CD4-positive, CD25-positive, alpha-beta regulatory T cell (primary cell): Measurements from ENCODE around the gene IL4R. TPM values are rescaled to one million over a fixed set of nuclear protein-coding genes. Genes with fewer than 3 reads are reported as not detected.
A peak's percentile ranks its signal among the peaks of the same experiment; 100 is the strongest.

Experiments
- ATAC-seq, 2 donors: fragments of 150-1000 bp; cut with Tn5 transposase; one replicate each; pipeline ENCODE4 v1.10.0; 2021; ENCODE audit warnings: low read depth in 2 of 2, moderate number of reproducible peaks in 2 of 2, moderate library complexity in 1 of 2
- DNase-seq, 3 donors: peaks; one replicate each; pipeline versions ENCODE4 v3.0.0 to v3.0.0-alpha.2; 2012 to 2022; ENCODE audit warnings: mixed read lengths in 1 of 3
- H3K27ac ChIP-seq: one replicate; pipeline ENCODE4 v1.7.0; 2013; ENCODE audit warnings: mild to moderate bottlenecking, low read length; ENCODE audit not compliant: insufficient read depth, poor library complexity, severe bottlenecking
- H3K27me3 ChIP-seq: one replicate; pipeline ENCODE4 v1.7.0; 2013; ENCODE audit warnings: low read length; ENCODE audit not compliant: control insufficient read depth, insufficient read depth
- H3K36me3 ChIP-seq: one replicate; pipeline ENCODE4 v1.7.0; 2013; ENCODE audit warnings: mild to moderate bottlenecking, low read length, moderate library complexity; ENCODE audit not compliant: control insufficient read depth, insufficient read depth
- H3K4me1 ChIP-seq: 2 replicates; pipeline ENCODE4 v1.7.0; 2013; ENCODE audit warnings: mild to moderate bottlenecking, low read length; ENCODE audit not compliant: insufficient read depth, control insufficient read depth, poor library complexity, severe bottlenecking
- H3K4me3 ChIP-seq: one replicate; pipeline ENCODE4 v1.7.0; 2013; ENCODE audit warnings: low read depth, mild to moderate bottlenecking, low read length, moderate library complexity
- H3K9me3 ChIP-seq, 2 experiments: 1 replicate in 1 of 2; 2 replicates in 1 of 2; pipeline ENCODE4 v1.7.0; 2013; ENCODE audit warnings: low read length in 2 of 2, mild to moderate bottlenecking in 1 of 2, moderate library complexity in 1 of 2; ENCODE audit not compliant: control insufficient read depth in 2 of 2
- H3K27ac Mint-ChIP-seq, 3 donors: one replicate each; pipeline ENCODE4 v1.8.0; 2020 to 2022; ENCODE audit warnings: mild to moderate bottlenecking in 3 of 3, mixed read lengths in 3 of 3, moderate library complexity in 2 of 3
- H3K27me3 Mint-ChIP-seq: one replicate; pipeline ENCODE4 v1.8.0; 2022; ENCODE audit warnings: mild to moderate bottlenecking, mixed read lengths
- H3K36me3 Mint-ChIP-seq: one replicate; pipeline ENCODE4 v1.8.0; 2020; ENCODE audit warnings: mixed read lengths
- H3K4me1 Mint-ChIP-seq, 4 donors: one replicate each; pipeline ENCODE4 v1.8.0; 2020 to 2022; ENCODE audit warnings: mixed read lengths in 4 of 4, mild to moderate bottlenecking in 1 of 4
- H3K4me3 Mint-ChIP-seq, 4 donors: one replicate each; pipeline ENCODE4 v1.8.0; 2020 to 2022; ENCODE audit warnings: mild to moderate bottlenecking in 4 of 4, mixed read lengths in 4 of 4, moderate library complexity in 3 of 4
- H3K9me3 Mint-ChIP-seq, 7 donors: one replicate each; pipeline ENCODE4 v1.8.0; 2020 to 2022; ENCODE audit warnings: mixed read lengths in 7 of 7, mild to moderate bottlenecking in 3 of 7, moderate library complexity in 2 of 7
- polyA plus RNA-seq, 4 donors: library from polyadenylated mRNA; unstranded; fragments of 300-500 nt; fragmentation: Illumina TruSeq; gene quantifications; one replicate each; pipeline ENCODE4 v1.2.3, GENCODE V29; 2021
- total RNA-seq: library from RNA; stranded (reverse); gene quantifications from one replicate; pipeline ENCODE4 v1.2.3, GENCODE V29; 2022

The IL4R gene
- total and polyA plus RNA-seq, 5 donors from 2014 or later = 21.2 to 160 (median 27.4) TPM

DNA sequence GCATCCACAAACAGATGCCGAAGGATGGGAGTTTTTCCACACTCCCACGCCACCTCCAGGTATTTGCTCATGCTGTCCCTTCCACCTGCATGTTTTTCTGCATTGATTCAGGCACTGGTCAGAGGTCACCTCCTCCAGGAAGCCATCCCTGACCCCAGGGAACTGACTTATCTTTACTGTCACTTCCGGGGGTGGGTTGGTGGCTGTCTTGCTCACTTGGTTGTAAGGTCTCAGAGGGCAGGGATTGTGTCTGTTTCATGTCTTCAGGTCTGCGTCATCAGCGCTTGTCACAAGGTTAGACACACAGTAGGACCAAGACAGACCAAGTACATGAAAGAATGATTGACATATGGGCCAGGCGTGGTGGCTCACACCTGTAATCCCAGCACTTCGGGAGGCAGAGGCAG lies 1.9 kb upstream of the IL4R start:
- Histone ChIP-seq H3K27ac (no peak overlapping the region), H3K27me3 (no peaks in the 10 kb centered on the region), H3K4me3 (no peak overlapping the region), H3K9me3 (no peaks in the 10 kb centered on the region), H3K36me3 (no peaks in the 10 kb centered on the region), H3K4me1 (peaks cover 31% of the 10 kb centered on the region)
- DNase-seq (no peak), ATAC-seq (no peak)
- peaks cover 9% of the 10 kb centered on the region for H3K27me3 Mint-ChIP-seq
- peak overlapping the region in 1 of 3 donors; percentile 13 for H3K27ac Mint-ChIP-seq
- H3K36me3 Mint-ChIP-seq = no peaks in the 10 kb centered on the region
- peaks cover 12 to 32% (median 22%) of the 10 kb centered on the region in 4 donors for H3K4me1 Mint-ChIP-seq
- no peaks in the 10 kb centered on the region for H3K9me3 Mint-ChIP-seq
- H3K4me3 Mint-ChIP-seq = peak overlapping the region; percentile 74 to 92 (median 88)

DNA sequence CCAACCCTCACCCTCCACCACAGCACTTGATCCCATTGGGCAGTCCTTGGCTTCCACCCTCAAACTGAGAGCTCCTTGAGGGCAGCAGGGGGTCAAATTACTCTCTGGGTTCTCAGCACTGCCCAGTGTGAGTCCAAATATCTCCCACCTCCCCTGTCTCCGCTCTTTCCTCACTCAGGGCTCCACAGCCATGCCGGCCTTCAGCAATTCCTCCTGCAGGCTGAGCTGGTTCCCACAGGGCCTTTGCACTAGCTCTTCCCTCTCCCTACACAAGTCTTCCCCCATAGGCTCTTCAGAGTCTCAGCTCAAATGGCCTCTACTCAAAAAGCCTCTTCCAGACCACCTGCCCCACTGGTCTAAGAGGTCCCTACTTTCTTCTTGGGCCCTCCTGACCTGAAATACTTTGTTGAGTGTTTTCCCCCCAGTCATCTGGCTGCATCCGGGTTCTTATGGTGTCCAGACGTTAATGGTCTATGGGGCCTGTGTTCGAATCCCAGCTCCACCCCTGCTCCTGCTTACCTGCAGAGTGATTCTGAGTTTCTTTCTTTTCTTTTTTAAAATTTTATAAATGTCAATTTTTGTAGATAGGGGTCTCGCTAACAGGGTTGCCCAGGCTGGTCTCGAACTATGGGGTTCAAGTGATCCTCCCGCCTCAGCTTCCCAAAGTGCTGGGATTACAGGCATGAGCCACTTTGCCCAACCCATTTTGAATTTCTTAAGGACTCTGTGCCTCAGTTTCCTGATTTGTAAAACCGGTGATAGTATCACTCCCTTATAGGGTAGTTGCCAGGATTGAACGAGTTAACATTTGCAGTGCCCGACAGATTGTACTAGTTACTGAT lies 973 bp upstream of the IL4R start:
- Histone ChIP-seq H3K4me3 (peak overlapping the region; percentile 76), H3K27ac (no peak overlapping the region), H3K4me1 (peaks cover 40% of the 10 kb centered on the region), H3K36me3 (no peaks in the 10 kb centered on the region), H3K27me3 (no peaks in the 10 kb centered on the region), H3K9me3 (no peaks in the 10 kb centered on the region)
- DNase-seq (no peak), ATAC-seq (no peak)
- Mint-ChIP-seq H3K27ac (peak overlapping the region; percentile 76 to 92 (median 92)), H3K36me3 (no peaks in the 10 kb centered on the region), H3K9me3 (no peaks in the 10 kb centered on the region), H3K4me1 (peaks cover 12 to 41% (median 30%) of the 10 kb centered on the region in 4 donors), H3K27me3 (peaks cover 9% of the 10 kb centered on the region), H3K4me3 (peak overlapping the region; percentile 88 to 92 (median 90))

- Histone ChIP-seq H3K9me3 (no peaks in the 10 kb centered on the region), H3K27ac (peak overlapping the region; percentile 94), H3K27me3 (no peaks in the 10 kb centered on the region), H3K4me3 (peak overlapping the region; percentile 91), H3K4me1 (peaks cover 55% of the 10 kb centered on the region), H3K36me3 (no peaks in the 10 kb centered on the region)
- peak; percentile 39 to 86 (median 45) for DNase-seq
- Mint-ChIP-seq H3K4me3 (peak overlapping the region; percentile 85 to 99 (median 95)), H3K36me3 (peaks cover 4% of the 10 kb centered on the region), H3K4me1 (peaks cover 23 to 56% (median 44%) of the 10 kb centered on the region in 4 donors), H3K9me3 (no peaks in the 10 kb centered on the region), H3K27me3 (peaks cover 9% of the 10 kb centered on the region), H3K27ac (peak overlapping the region; percentile 91 to 97 (median 97))
- ATAC-seq = no peak
These were observed 468 bp downstream of the IL4R start for GRCh38 chr16:27314161-27314723.

DNA sequence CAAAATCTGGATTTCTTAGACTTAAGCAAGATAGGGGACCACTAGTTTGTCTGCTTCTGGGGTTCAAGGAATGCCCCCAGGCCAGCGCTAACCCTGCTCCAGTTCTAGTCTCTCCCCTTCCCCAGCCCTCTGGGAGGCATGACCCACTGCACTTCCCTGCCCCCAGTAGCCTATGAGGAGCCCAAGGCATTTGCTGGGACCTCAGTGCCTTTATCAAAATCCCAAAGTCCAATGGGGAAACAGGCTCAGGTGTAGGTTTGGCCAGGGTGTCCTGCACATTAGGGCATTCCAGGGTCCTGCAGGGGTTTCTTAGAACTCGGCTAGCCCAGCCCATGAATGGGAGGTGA lies 1.2 kb downstream of the IL4R start:
- peaks cover 6% of the 10 kb centered on the region for H3K36me3 Mint-ChIP-seq

GRCh38 chr16:27315333-27316037 lies 1.7 kb downstream of the IL4R start:
- H3K27ac ChIP-seq = peak overlapping the region; percentile 94

More for the DNA sequence above, 1.2 kb downstream of the IL4R start:
- Histone ChIP-seq H3K27me3 (no peaks in the 10 kb centered on the region), H3K36me3 (peaks cover 3% of the 10 kb centered on the region), H3K9me3 (no peaks in the 10 kb centered on the region), H3K4me3 (peak overlapping the region; percentile 91), H3K4me1 (peaks cover 61% of the 10 kb centered on the region), H3K27ac (peak overlapping the region; percentile 94)
- Mint-ChIP-seq H3K4me1 (peaks cover 23 to 63% (median 48%) of the 10 kb centered on the region in 4 donors), H3K27me3 (peaks cover 6% of the 10 kb centered on the region), H3K4me3 (peak overlapping the region; percentile 85 to 99 (median 95)), H3K27ac (peak overlapping the region; percentile 91 to 100 (median 97)), H3K9me3 (no peaks in the 10 kb centered on the region)
- DNase-seq (peak in 1 of 3 donors; percentile 8), ATAC-seq (no peak)

GRCh38 chr16:27316038-27316680 lies 2.4 kb downstream of the IL4R start:
- Histone ChIP-seq H3K9me3 (no peaks in the 10 kb centered on the region), H3K27me3 (no peaks in the 10 kb centered on the region), H3K36me3 (peaks cover 3% of the 10 kb centered on the region), H3K4me3 (peak overlapping the region; percentile 91), H3K4me1 (peaks cover 63% of the 10 kb centered on the region), H3K27ac (peak overlapping the region; percentile 94)
- DNase-seq (no peak), ATAC-seq (no peak)
- Mint-ChIP-seq H3K9me3 (no peaks in the 10 kb centered on the region), H3K4me3 (peak overlapping the region; percentile 85 to 99 (median 95)), H3K27ac (peak overlapping the region; percentile 91 to 100 (median 97)), H3K36me3 (peaks cover 7% of the 10 kb centered on the region), H3K4me1 (peaks cover 15 to 73% (median 54%) of the 10 kb centered on the region in 4 donors), H3K27me3 (no peaks in the 10 kb centered on the region)

More at GRCh38 chr16:27315333-27316037, 1.7 kb downstream of the IL4R start:
- peak; percentile 10 to 83 (median 47) for DNase-seq
- Histone ChIP-seq H3K36me3 (peaks cover 3% of the 10 kb centered on the region), H3K27me3 (no peaks in the 10 kb centered on the region), H3K4me3 (peak overlapping the region; percentile 91), H3K4me1 (peaks cover 63% of the 10 kb centered on the region), H3K9me3 (no peaks in the 10 kb centered on the region)
- Mint-ChIP-seq H3K27me3 (peaks cover under 1% of the 10 kb centered on the region), H3K4me1 (peaks cover 21 to 67% (median 51%) of the 10 kb centered on the region in 4 donors), H3K36me3 (peaks cover 6% of the 10 kb centered on the region), H3K9me3 (no peaks in the 10 kb centered on the region), H3K4me3 (peak overlapping the region; percentile 85 to 99 (median 95)), H3K27ac (peak overlapping the region; percentile 91 to 100 (median 97))
- ATAC-seq = peak in 1 of 2 donors; percentile 26

- H3K9me3 Mint-ChIP-seq = no peaks in the 10 kb centered on the region
- DNase-seq = peak in 1 of 3 donors; percentile 19
- no peak for ATAC-seq
- H3K27ac Mint-ChIP-seq = peak overlapping the region; percentile 91 to 100 (median 97)
- peaks cover 3% of the 10 kb centered on the region for H3K36me3 ChIP-seq
- peak overlapping the region; percentile 85 to 99 (median 95) for H3K4me3 Mint-ChIP-seq
- H3K36me3 Mint-ChIP-seq = peaks cover 10% of the 10 kb centered on the region
- peaks cover 21 to 85% (median 63%) of the 10 kb centered on the region in 4 donors for H3K4me1 Mint-ChIP-seq
- peaks cover 65% of the 10 kb centered on the region for H3K4me1 ChIP-seq
- H3K9me3 ChIP-seq = no peaks in the 10 kb centered on the region
- H3K27me3 ChIP-seq = no peaks in the 10 kb centered on the region
- H3K27ac ChIP-seq = peak overlapping the region; percentile 94
- peak overlapping the region; percentile 91 for H3K4me3 ChIP-seq
- no peaks in the 10 kb centered on the region for H3K27me3 Mint-ChIP-seq
These were observed 3.5 kb downstream of the IL4R start for GRCh38 chr16:27317320-27317719.
